LNCAP (cell line): ENCODE measurements around the gene PPP1R14B.

Experiments used
- TF ChIP-seq, protein P1 (sequence below): fragments of 450-650 bp; IDR thresholded peaks from 2 replicates; pipeline ENCODE4 v1.5.1; 2017; ENCODE audit warnings: mild to moderate bottlenecking

PPP1R14B gene

DNA sequence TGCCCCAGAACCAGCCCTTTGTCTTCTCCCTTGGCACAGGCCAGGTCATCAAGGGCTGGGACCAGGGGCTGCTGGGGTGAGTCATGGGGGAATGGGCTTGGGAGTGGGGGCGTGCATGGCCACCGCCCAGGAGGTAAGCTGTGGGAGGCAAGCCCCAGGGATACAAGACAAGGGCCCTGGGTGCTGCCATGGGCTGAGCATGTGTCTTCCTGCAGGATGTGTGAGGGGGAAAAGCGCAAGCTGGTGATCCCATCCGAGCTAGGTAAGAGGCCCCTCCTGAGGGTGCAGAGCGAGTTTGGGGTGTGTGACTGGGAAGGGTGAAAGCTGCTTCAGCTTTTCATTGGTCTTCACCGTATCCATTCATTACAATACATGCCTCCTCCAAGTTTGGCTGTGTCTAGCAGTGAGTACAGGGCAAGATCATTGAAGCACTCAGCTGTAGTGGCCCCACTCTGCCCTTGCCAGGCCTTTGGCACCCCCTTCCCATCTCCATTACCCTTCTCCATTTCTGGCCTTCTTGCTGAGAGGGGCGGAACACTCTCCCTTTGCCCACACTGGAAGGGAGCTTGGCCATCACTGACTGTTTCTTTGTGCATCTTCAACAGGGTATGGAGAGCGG is 3.4 kb downstream of the PPP1R14B start:
- TF ChIP-seq, protein P1, sequence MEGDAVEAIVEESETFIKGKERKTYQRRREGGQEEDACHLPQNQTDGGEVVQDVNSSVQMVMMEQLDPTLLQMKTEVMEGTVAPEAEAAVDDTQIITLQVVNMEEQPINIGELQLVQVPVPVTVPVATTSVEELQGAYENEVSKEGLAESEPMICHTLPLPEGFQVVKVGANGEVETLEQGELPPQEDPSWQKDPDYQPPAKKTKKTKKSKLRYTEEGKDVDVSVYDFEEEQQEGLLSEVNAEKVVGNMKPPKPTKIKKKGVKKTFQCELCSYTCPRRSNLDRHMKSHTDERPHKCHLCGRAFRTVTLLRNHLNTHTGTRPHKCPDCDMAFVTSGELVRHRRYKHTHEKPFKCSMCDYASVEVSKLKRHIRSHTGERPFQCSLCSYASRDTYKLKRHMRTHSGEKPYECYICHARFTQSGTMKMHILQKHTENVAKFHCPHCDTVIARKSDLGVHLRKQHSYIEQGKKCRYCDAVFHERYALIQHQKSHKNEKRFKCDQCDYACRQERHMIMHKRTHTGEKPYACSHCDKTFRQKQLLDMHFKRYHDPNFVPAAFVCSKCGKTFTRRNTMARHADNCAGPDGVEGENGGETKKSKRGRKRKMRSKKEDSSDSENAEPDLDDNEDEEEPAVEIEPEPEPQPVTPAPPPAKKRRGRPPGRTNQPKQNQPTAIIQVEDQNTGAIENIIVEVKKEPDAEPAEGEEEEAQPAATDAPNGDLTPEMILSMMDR: no peak

DNA sequence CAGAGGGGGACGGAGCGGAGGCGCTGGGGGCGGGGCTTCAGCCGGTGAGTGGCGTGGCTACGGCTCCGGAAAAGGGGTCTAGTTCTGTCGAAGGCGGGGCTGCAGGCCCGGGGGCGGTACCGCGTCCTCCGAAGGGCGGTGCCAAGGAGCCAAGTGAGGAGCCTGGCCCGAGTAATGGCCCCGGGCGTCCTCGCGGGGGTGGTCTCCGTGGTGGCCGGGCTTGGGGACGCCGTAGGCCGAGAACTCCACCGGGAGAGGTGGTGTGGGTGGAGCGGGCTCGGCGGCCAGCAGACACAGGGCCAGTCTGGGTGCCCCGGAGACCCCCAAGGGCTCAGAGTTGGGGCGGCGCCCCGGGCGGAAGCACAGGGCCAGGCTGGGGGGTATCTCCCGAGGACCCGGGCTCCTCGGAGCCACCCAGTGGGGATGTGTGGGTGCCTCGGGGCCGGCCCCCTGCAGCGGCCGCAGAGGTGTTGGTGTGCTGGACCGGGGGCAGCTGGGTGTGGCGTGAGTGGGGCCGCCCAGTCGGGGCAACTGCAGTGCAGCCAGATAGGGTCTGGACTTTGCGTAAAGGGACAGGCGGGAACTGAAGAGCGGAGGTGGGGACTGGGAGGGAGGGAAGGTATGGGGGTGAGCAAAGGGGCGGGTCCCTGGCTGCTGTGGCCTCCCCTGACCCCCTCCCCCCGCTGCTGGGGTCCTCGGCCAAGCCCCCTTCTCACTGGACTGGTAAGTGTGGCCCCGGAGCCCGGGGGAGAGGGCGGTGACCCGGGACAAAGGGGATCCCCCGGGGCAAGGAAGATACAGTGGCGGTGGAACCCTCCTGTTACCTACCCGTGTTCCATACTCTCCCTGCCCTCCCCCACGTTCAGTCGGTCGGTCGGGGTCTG is 5.0 kb downstream of the PPP1R14B start:
- TF ChIP-seq, protein P1: no peak

DNA sequence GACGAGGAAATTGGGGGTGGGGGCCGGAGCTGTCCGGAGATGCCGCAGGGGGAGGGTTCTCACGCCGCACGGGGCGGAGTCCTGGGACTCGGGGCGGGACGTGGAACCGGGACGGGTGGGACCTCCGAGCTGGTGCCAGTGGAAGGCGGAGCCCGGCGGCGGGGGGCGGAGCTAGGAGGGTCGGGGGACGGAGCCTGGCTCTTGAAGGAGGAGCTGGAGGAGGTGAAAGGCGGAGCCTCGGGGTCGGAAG is 5.6 kb downstream of the PPP1R14B start:
- TF ChIP-seq, protein P1: no peak

DNA sequence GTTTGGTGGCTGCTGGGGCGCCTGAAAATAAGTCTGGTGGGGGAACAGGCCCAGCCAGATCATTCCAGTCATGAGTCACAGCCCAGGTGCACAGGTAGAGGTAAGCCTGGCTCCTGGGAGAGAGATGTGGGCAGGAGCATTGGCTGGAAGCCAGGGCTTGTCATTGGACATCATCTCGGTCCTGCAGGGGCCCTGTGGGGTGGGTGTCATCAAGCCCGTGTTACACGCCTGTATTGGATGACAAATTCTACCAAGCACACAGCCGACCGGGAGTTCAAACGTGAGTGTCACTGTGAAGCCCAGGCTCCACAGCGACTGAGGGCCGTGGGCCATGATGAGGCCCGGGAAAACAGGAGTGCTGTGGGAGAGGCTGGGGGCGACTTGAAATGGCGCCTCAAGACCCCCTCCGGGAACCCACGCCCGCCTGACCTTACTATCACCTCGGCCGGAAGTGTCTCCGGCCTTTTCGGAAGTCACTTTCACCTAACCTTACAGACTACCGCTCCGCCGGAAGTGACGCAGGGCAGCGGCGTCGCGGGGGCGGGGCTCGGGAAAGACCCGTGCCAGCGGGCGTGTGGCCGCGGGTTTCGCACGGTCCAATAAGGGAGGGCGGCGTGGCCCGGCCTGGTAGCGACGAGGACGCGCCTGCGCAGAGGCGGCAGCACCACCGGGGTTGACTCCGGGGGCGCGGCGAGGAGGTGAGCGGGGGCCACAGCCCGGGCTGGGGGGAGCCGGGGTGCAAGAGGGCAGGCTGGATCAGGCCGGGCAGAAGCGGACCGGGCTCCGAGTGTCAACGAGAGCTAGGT is 6.1 kb downstream of the PPP1R14B start, which contains the start of gene FKBP2:
Gene FKBP2 (plus strand): TSS at position 661 of the 806 bp plus-strand sequence. CDS start 1,293 bp downstream, outside the sequence.
- TF ChIP-seq, protein P1: no peak

DNA sequence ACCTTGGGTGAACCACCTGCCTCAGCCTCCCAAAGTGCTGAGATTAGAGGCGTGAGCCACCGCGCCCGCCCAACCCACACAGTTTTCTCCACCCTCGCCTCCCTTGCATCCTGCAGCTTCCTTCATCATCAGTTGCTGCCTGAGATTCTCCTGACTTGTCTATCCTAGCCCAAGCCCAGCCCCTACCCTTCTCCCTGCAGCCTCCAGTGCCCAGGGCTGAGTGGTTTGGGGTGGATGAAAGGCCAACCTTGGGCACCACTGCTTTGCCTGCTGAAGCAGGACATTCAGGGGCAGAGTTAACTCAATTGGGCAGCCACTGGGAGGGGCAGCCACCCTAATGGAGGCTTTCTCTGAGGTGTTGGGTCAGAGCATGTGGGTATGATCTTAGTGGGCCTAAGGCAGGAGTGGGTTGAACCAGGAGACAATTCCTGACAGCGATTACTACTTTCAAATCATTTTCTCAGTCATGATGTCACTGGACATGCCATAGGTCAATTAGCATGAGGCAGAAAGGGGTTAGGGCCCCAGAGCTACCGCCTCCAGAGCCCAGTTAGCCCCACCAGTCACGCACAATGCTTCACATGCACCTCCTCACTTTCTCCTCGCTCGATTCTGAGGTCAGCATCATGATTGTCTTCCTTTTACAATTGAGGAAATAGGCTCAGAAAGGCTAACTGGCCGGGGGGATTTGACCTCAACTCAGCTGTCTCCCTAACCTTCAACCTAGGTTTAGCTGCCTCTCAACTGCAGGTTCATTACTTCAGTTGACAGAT is 6.9 kb downstream of the PPP1R14B start:
- TF ChIP-seq, protein P1: no peak

DNA sequence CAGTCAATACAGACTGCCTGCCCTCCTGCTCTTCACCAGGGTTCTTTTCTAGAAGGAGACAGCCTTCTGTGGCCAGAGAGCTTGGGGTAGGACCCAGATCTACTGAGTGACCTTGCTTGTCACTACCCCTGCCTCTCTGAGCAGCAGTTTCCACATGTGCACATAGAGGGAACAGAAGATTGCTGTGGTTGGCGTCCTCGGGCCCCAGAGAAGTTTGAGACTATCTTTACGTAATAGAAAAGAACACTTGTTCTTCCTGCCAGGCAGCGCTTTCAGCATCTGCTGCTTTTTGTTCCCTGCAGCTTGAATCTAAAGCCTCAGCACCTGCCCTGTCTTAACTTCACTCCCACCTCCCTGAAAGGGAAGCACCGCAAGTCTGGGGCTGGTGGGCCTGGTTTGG is 7.7 kb downstream of the PPP1R14B start:
- TF ChIP-seq, protein P1: no peak

DNA sequence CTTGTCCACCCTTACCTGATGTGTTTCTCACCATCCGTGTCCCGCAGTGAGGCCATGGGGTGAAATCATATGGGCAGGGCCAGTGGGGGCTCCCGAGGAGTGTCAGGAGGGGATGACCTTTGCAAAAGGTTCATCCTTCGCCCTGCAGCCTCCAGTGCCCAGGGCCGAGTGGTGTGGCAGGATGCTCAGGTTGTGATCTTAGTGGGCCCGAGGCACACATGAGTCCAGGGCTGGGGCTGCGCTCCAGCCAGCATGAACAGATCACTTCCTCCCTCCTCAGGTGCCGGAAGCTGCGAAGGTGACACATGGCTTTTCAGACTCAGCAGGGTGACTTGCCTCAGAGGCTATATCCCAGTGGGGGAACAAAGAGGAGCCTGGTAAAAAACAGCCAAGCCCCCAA is 8.7 kb downstream of the PPP1R14B start:
- TF ChIP-seq, protein P1: no peak
